ENCODE data around the gene HS6ST3. TPM values are rescaled to one million over a fixed set of nuclear protein-coding genes. Genes with fewer than 3 reads are reported as not detected.
"Not testable (repeated sequence)": the region's sequence is repeated elsewhere in the genome, so short reads cannot be mapped to it uniquely, and the experiment has no call there.

Gene HS6ST3
- total RNA-seq, 4 donors from 2014 or later = 0.04 to 0.59 (median 0.57) TPM; not detected in 1

GRCh38 chr13:96768524-96768923 lies 678.6 kb downstream of the HS6ST3 start:
- TF ChIP-seq, protein P1, sequence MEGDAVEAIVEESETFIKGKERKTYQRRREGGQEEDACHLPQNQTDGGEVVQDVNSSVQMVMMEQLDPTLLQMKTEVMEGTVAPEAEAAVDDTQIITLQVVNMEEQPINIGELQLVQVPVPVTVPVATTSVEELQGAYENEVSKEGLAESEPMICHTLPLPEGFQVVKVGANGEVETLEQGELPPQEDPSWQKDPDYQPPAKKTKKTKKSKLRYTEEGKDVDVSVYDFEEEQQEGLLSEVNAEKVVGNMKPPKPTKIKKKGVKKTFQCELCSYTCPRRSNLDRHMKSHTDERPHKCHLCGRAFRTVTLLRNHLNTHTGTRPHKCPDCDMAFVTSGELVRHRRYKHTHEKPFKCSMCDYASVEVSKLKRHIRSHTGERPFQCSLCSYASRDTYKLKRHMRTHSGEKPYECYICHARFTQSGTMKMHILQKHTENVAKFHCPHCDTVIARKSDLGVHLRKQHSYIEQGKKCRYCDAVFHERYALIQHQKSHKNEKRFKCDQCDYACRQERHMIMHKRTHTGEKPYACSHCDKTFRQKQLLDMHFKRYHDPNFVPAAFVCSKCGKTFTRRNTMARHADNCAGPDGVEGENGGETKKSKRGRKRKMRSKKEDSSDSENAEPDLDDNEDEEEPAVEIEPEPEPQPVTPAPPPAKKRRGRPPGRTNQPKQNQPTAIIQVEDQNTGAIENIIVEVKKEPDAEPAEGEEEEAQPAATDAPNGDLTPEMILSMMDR (IDR thresholded peaks at IDR 0.05) = no peak
- no peaks in the 10 kb centered on the region for H3K27me3 ChIP-seq
- no peak overlapping the region for H3K4me3 ChIP-seq
- WGBS, 2 donors = 84 to 93% methylated on average over 6 of the region's 6 CpGs
- DNase-seq = no peak
- peaks cover 0 to 12% (median 0%) of the 10 kb centered on the region in 3 donors for H3K4me1 ChIP-seq
- intact Hi-C loops (cut with DNase I) = no loop called here
- no peaks in the 10 kb centered on the region for H3K9me3 ChIP-seq
- no peaks in the 10 kb centered on the region for H3K36me3 ChIP-seq
- no peak overlapping the region for H3K27ac ChIP-seq

DNA sequence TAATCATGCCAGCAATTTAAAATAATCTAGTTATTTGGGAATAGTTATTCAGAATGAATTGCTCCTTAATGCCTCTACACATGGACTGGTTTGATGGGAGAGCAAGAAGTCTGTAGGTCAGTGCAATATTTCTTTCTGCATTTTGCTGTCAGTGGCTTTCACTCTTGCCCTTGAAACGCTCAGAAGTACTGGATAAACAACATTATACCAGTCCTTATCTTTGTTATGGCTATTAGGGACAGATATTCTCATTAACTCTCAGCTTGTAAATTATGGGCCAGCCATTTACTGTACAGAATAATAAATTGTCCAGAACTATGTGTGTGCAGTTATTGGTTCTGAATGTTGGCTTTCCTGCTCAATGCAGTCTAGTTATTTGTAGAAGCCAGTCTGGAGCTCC lies 680.0 kb downstream of the HS6ST3 start:
- 0 to 29% methylated on average over 1 of the region's 1 CpG for WGBS, 2 donors
- H3K9me3 ChIP-seq = no peaks in the 10 kb centered on the region
- H3K27me3 ChIP-seq = no peaks in the 10 kb centered on the region
- no peak for DNase-seq
- H3K4me1 ChIP-seq = peaks cover 0 to 12% (median 0%) of the 10 kb centered on the region in 3 donors
- no peak overlapping the region for H3K27ac ChIP-seq
- H3K36me3 ChIP-seq = no peaks in the 10 kb centered on the region
- H3K4me3 ChIP-seq = no peak overlapping the region
- TF ChIP-seq, protein P1 (IDR thresholded peaks at IDR 0.05) = no peak
- no peak for TF ChIP-seq POLR2A (IDR thresholded peaks at IDR 0.05)
- intact Hi-C loops (cut with DNase I) = no loop called here

DNA sequence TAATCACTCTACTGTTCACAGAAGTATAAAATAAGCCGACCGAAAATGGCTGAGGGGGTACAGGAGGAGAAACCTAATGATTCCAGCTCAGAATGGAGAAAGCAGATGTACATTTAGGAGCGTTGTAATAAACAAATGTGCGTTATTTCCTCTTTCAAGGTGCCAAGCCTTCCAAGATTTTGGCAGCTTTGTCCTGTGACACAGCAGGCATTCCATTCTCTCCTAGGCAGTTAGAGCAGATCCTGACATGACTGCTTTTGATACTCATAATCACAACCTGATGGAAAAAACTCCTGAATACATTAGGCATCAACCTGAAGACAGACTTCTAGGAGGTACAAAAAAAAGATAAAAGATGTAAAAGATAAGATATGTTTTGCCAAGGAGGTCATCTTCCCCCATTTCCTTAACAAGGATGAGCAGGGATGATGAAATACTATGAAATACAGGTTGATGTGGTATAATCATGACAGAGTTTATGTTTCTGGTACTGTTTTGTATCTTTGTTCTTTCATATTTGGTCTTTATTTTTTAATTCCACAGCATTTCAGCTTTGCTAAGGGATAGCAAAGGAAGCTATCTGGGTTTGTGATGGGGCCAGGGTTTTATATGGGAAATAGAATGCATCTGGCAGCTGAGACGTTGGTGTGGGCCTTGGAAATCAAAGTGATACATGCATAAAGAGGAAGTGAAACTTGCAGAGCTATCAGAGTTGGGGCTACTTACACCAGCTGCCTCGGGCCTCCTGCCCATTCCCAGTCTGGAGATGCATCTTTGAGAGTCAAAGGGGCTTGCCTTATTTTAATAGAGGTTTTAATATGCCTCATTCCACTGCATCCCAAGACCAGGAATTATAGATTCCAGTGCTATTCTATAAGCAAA lies 681.8 kb downstream of the HS6ST3 start:
- Histone ChIP-seq H3K4me3 (no peak overlapping the region), H3K4me1 (peaks cover 0 to 12% (median 0%) of the 10 kb centered on the region in 3 donors), H3K36me3 (no peaks in the 10 kb centered on the region), H3K27me3 (no peaks in the 10 kb centered on the region), H3K9me3 (no peaks in the 10 kb centered on the region), H3K27ac (peak overlapping the region in 1 of 4 donors; percentile 48)
- 41 to 49% methylated on average over 6 of the region's 6 CpGs for WGBS, 2 donors
- intact Hi-C loops (cut with DNase I) = no loop called here
- DNase-seq = no peak
- no peak for TF ChIP-seq POLR2A (IDR thresholded peaks at IDR 0.05)
- TF ChIP-seq, protein P1 (IDR thresholded peaks at IDR 0.05) = no peak

DNA sequence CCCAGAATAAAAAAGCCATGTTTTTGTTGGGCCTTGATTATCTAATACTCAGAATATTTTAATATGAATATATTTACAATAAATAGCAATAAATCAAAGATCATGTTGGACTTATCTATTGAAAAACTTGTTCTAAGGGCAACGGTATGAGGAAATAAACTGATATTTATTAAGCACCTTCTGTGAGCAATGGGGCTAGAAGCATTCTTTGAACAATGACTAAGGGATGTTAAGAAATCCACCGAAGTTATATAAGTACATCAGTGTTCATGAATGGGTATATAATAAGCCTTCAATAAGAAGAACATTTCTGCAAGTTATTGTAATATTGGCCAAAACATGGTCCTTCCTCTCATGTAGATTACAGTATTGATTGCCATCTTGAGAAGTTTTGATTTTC lies 682.5 kb downstream of the HS6ST3 start:
- Histone ChIP-seq H3K9me3 (no peaks in the 10 kb centered on the region), H3K36me3 (no peaks in the 10 kb centered on the region), H3K27me3 (no peaks in the 10 kb centered on the region), H3K4me1 (peaks cover 0 to 12% (median 0%) of the 10 kb centered on the region in 3 donors), H3K4me3 (no peak overlapping the region), H3K27ac (peak overlapping the region in 1 of 4 donors; percentile 48)
- no peak for TF ChIP-seq POLR2A (IDR thresholded peaks at IDR 0.05)
- TF ChIP-seq, protein P1 (IDR thresholded peaks at IDR 0.05) = no peak
- no peak for DNase-seq
- WGBS, 2 donors = 46 to 63% methylated on average over 2 of the region's 2 CpGs
- intact Hi-C loops (cut with DNase I) = no loop called here

DNA sequence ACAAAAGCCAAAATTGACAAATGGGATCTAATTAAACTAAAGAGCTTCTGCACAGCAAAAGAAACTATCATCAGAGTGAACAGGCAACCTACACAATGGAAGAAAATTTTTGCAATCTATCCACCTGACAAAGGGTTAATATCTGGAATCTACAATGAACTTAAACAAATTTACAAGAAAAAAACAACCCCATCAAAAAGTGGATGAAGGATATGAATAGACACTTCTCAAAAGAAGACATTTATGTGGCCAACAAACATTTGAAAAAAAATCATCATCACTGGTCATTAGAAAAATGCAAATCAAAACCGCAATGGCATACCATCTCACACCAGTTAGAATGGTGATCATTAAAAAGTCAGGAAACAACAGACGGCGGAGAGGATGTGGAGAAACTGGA lies 688.4 kb downstream of the HS6ST3 start:
- H3K9me3 ChIP-seq; H3K4me1 ChIP-seq; H3K27ac ChIP-seq; H3K36me3 ChIP-seq; intact Hi-C loops (cut with DNase I); H3K4me3 ChIP-seq; DNase-seq; H3K27me3 ChIP-seq: not testable (repeated sequence)
- 94% methylated on average over 3 of the region's 3 CpGs for WGBS, 2 donors
